Peyer's patch (tissue), 4 donors: ENCODE data around the gene AQP12A.
"Not testable (repeated sequence)": the region's sequence is repeated elsewhere in the genome, so short reads cannot be mapped to it uniquely, and the experiment has no call there.

Experiments
- CTCF ChIP-seq, 6 experiments: fragments of 450-650 bp in 4 of 6; fragments of 200-600 bp in 2 of 6; sonication (generic) in 1 of 6; IDR thresholded peaks; one replicate each; pipeline ENCODE4 v1.5.1; 2017 to 2019; ENCODE audit warnings: antibody characterized with exemption in 6 of 6, mild to moderate bottlenecking in 3 of 6, moderate library complexity in 1 of 6
- POLR2A ChIP-seq, 2 donors: fragments of 450-650 bp; IDR thresholded peaks; one replicate each; pipeline ENCODE4 v1.5.1; 2017; ENCODE audit warnings: antibody characterized with exemption in 2 of 2, mild to moderate bottlenecking in 2 of 2, moderate library complexity in 2 of 2

GRCh38 chr2:240674461-240675184 lies 17.0 kb upstream of the AQP12A start:
- TF ChIP-seq CTCF, POLR2A (IDR thresholded peaks at IDR 0.05): not testable (repeated sequence)
